HFF-Myc (cell line): ENCODE data around the gene WWOX.

Source experiments
- DNase-seq: peaks from one replicate; pipeline ENCODE4 v3.0.0-alpha.2; 2011; ENCODE audit warnings: low read depth; ENCODE audit errors: extremely low read depth
- H3K4me3 ChIP-seq: replicated peaks from 2 replicates; pipeline ENCODE4 v1.5.1; 2011; ENCODE audit warnings: low read depth, mild to moderate bottlenecking, control low read depth, low read length
- CTCF ChIP-seq: IDR thresholded peaks from 2 replicates; pipeline ENCODE4 v1.5.1; 2012; ENCODE audit warnings: mild to moderate bottlenecking, low read depth, low read length, control low read depth; ENCODE audit errors: missing control alignments

WWOX gene

GRCh38 chr16:78249832-78250231 lies 150.4 kb downstream of the WWOX start:
- no peak for DNase-seq
- no peak for TF ChIP-seq CTCF
- no peak overlapping the region for H3K4me3 ChIP-seq

- no peak overlapping the region for H3K4me3 ChIP-seq
- no peak for DNase-seq
- TF ChIP-seq CTCF, result no peak
These were observed 151.7 kb downstream of the WWOX start for GRCh38 chr16:78251115-78251514.

GRCh38 chr16:78252757-78253156 lies 153.3 kb downstream of the WWOX start:
- no peak for TF ChIP-seq CTCF
- DNase-seq, result no peak
- H3K4me3 ChIP-seq, result no peak overlapping the region

DNA sequence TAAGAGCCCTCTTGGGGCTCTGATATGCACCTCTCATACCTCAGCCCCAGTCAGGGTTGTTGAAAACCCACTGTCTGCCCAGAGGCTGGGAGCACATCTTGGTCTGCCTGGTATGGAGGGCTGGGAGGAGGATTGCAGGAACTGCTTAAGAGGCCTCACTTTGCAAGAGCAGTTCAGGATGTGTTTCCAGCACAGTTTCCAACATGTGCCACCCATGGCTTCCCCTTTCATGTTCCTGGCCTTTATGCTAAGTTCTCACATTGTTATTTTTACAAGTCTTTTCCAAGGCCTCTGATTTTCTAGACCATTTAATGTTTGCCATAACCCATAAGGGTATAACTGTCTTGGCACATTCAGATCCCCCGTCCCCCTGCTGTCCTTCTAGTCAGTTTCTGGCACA lies 155.4 kb downstream of the WWOX start:
- DNase-seq, result no peak
- no peak overlapping the region for H3K4me3 ChIP-seq
- no peak for TF ChIP-seq CTCF

DNA sequence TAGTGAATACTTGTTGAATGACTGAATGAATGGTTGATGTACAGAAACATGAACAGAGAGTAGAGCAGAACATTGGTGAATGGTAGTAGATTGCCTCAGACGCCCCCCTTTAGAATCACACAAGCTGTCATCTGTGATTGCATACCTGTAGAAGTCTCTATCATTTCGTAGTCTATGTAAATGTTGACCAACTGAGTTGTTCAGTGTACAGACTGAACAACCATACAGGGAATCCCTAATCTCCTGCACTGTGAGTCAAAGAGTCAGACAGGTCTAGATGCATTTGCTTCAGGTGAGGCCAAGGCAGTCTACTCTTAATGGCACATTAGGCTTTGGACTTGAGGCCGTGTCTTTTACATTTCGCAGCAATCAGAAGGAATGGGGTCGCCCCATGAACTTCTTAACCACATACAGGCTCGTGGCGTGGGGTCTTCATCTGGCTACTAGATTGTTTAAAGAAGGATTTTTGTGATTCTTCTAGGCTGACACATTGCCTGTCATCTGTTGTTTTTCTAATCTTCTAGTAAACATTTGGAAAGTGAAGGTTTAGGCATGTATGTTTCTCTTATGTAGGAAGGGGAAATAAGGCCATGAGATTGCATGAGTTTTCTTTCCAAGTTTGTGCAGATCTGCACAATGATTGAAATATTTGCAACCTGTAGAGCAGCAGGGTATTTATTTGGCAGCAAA lies 157.4 kb downstream of the WWOX start:
- no peak for DNase-seq
- H3K4me3 ChIP-seq, result no peak overlapping the region
- no peak for TF ChIP-seq CTCF

- no peak overlapping the region for H3K4me3 ChIP-seq
- no peak for TF ChIP-seq CTCF
- DNase-seq, result no peak
These were observed 157.9 kb downstream of the WWOX start for GRCh38 chr16:78257376-78257728.

GRCh38 chr16:78258375-78259065 lies 159.1 kb downstream of the WWOX start:
- no peak overlapping the region for H3K4me3 ChIP-seq
- TF ChIP-seq CTCF, result no peak
- no peak for DNase-seq
